ENCODE data around the gene RBP4.

- no peak for TF ChIP-seq BHLHE40 (IDR thresholded peaks at IDR 0.05; ENCODE audit: borderline replicate concordance)
- TF ChIP-seq FOXM1 (IDR thresholded peaks at IDR 0.05; ENCODE audit: borderline replicate concordance): no peak
- no peak for TF ChIP-seq TARDBP (IDR thresholded peaks at IDR 0.05)
- TF ChIP-seq HDGF (IDR thresholded peaks at IDR 0.05; ENCODE audit: borderline replicate concordance): no peak
- TF ChIP-seq FOXA1 (IDR thresholded peaks at IDR 0.05): no peak
- no peak for TF ChIP-seq ZNF384 (IDR thresholded peaks at IDR 0.05)
- TF ChIP-seq SP1 (IDR thresholded peaks at IDR 0.05): no peak
- TF ChIP-seq ARNT (IDR thresholded peaks at IDR 0.05): no peak
- no peak for TF ChIP-seq L3MBTL2 (conservative IDR thresholded peaks at IDR 0.05)
- no peak for TF ChIP-seq SUZ12 (IDR thresholded peaks at IDR 0.05)
- TF ChIP-seq PKNOX1 (IDR thresholded peaks at IDR 0.05): no peak
- TF ChIP-seq CTBP1 (IDR thresholded peaks at IDR 0.05; ENCODE audit: borderline replicate concordance): no peak
These were observed 2.9 kb downstream of the RBP4 start for GRCh38 chr10:93598157-93598556.

Measured in HEK293T (cell line).